HepG2 (cell line): Measurements from ENCODE around the gene ZBTB7B. TPM values are rescaled to one million over a fixed set of nuclear protein-coding genes. Genes with fewer than 3 reads are reported as not detected.
A peak's percentile ranks its signal among the peaks of the same experiment; 100 is the strongest.

Experiments used
- ATAC-seq: fragments of 200-7000 bp; cut with Tn5 transposase; 3 replicates; pipeline ENCODE4 v1.9.1; 2020; ENCODE audit warnings: mild to moderate bottlenecking, moderate library complexity
- BruUV-seq: library from RNA; stranded (reverse); fragments of 400-500 nt; replicated peaks from 2 replicates; lab custom pipeline; 2021; lab: Mats Ljungman, UMichigan
- CTCF ChIA-PET: fragments of 300-600 bp; formaldehyde crosslinking; extraction: SDS; loops from one replicate; lab custom pipeline; 2021; ENCODE audit warnings: low total read pairs, inconsistent platforms, low intra/inter-chr PET ratio; lab: Yijun Ruan, JAX
- POLR2A ChIA-PET: fragments of 350-600 bp; sonication (Branson Sonifier 250); formaldehyde crosslinking; loops from one replicate; lab custom pipeline; 2020; ENCODE audit warnings: antibody characterized with exemption, inconsistent platforms; lab: Yijun Ruan, JAX
- DNase-seq: peaks from one replicate; pipeline ENCODE4 v3.0.0-alpha.2; 2015; ENCODE audit warnings: low spot score
- FAIRE-seq: peaks from 3 replicates; lab custom pipeline; 2011; peaks lifted over from hg19 to GRCh38; lab: Jason Lieb, UNC
- H2AFZ ChIP-seq: one replicate; pipeline ENCODE4 v1.6.1; 2011; ENCODE audit warnings: low read length, inconsistent platforms
- H3K27ac ChIP-seq: fragments of 300-600 bp; 3 replicates; pipeline ENCODE4 v1.8.0; 2011; ENCODE audit warnings: mixed run types, mild to moderate bottlenecking, mixed read lengths, low read length, inconsistent platforms; ENCODE audit not compliant: insufficient read depth; ENCODE audit errors: extremely low read length
- H3K27me3 ChIP-seq, 2 experiments: fragments of 200-600 bp in 1 of 2; 2 replicates in 1 of 2; 3 replicates in 1 of 2; pipeline versions ENCODE4 v1.6.0 to v1.8.0; 2011; ENCODE audit warnings: low read length in 2 of 2, mild to moderate bottlenecking in 2 of 2, moderate library complexity in 2 of 2, inconsistent platforms in 1 of 2; ENCODE audit not compliant: insufficient read depth in 2 of 2, control insufficient read depth in 1 of 2
- H3K36me3 ChIP-seq, 2 experiments: fragments of 200-600 bp in 1 of 2; replicated peaks in 1 of 2; 2 replicates in 1 of 2; 3 replicates in 1 of 2; pipeline versions ENCODE4 v1.5.1 to v1.8.0; 2011; ENCODE audit warnings: low read length in 2 of 2, inconsistent platforms in 1 of 2; ENCODE audit not compliant: insufficient read depth in 2 of 2, control insufficient read depth in 1 of 2
- H3K4me1 ChIP-seq: 2 replicates; pipeline ENCODE4 v1.5.1; 2012; ENCODE audit warnings: low read length, inconsistent platforms; ENCODE audit not compliant: insufficient read depth
- H3K4me2 ChIP-seq: 2 replicates; pipeline ENCODE4 v1.6.0; 2011; ENCODE audit warnings: low read depth, low read length, inconsistent platforms
- H3K4me3 ChIP-seq, 3 experiments: fragments of 200-600 bp in 1 of 3; sonication (generic), shearing (Covaris generic) in 1 of 3; replicated peaks in 1 of 3; 2 replicates each; pipeline ENCODE4 v1.5.1; 2011 to 2016; ENCODE audit warnings: low read length in 3 of 3, inconsistent platforms in 2 of 3, low read depth in 2 of 3, mild to moderate bottlenecking in 2 of 3, control low read depth in 1 of 3, mixed read lengths in 1 of 3; ENCODE audit not compliant: insufficient read depth in 1 of 3
- H3K79me2 ChIP-seq: one replicate; pipeline ENCODE4 v1.6.1; 2011; ENCODE audit warnings: low read length, inconsistent platforms; ENCODE audit not compliant: insufficient read depth
- H3K9ac ChIP-seq: 2 replicates; pipeline ENCODE4 v1.6.0; 2011; ENCODE audit warnings: mild to moderate bottlenecking, low read depth, low read length, inconsistent platforms; ENCODE audit not compliant: insufficient read depth
- H3K9me3 ChIP-seq: 2 replicates; pipeline ENCODE4 v1.5.1; 2012; ENCODE audit warnings: mild to moderate bottlenecking, low read length
- H4K20me1 ChIP-seq: 2 replicates; pipeline ENCODE4 v1.6.0; 2011; ENCODE audit warnings: inconsistent platforms, mild to moderate bottlenecking, low read length, moderate library complexity; ENCODE audit not compliant: insufficient read depth
- ATF7 ChIP-seq, 2 experiments: fragments of 450-650 bp in 1 of 2; sonication (generic) in 1 of 2; formaldehyde crosslinking in 1 of 2; IDR thresholded peaks; 2 replicates each; pipeline versions ENCODE4 v1.4.0 to v1.6.1; 2016 to 2020; ENCODE audit warnings: antibody characterized with exemption in 1 of 2, mild to moderate bottlenecking in 1 of 2, missing genetic modification reagents in 1 of 2
- CENPX ChIP-seq: sonication (generic); formaldehyde crosslinking; IDR thresholded peaks from 2 replicates; pipeline ENCODE4 v1.9.0; 2021; ENCODE audit warnings: mild to moderate bottlenecking, missing genetic modification reagents, moderate library complexity
- GTF2F1 ChIP-seq: fragments of 150-350 bp; IDR thresholded peaks from 2 replicates; pipeline ENCODE4 v1.6.1; 2014; ENCODE audit warnings: low read length
- MAFG ChIP-seq: sonication (generic); formaldehyde crosslinking; IDR thresholded peaks from 2 replicates; pipeline ENCODE4 v1.5.1; 2020; ENCODE audit warnings: mild to moderate bottlenecking, missing genetic modification reagents
- MEIS1 ChIP-seq: sonication (generic); formaldehyde crosslinking; IDR thresholded peaks from 2 replicates; pipeline ENCODE4 v1.9.0; 2021; ENCODE audit warnings: mild to moderate bottlenecking, missing genetic modification reagents, moderate library complexity, borderline replicate concordance
- ONECUT2 ChIP-seq: sonication (generic); formaldehyde crosslinking; IDR thresholded peaks from 2 replicates; pipeline ENCODE4 v1.4.0; 2020; ENCODE audit warnings: missing genetic modification reagents
- PITX1 ChIP-seq: sonication (generic); formaldehyde crosslinking; IDR thresholded peaks from 2 replicates; pipeline ENCODE4 v1.5.1; 2020; ENCODE audit warnings: mild to moderate bottlenecking, missing genetic modification reagents
- TEAD2 ChIP-seq: sonication (generic); formaldehyde crosslinking; IDR thresholded peaks from 2 replicates; pipeline ENCODE4 v1.9.0; 2021; ENCODE audit warnings: missing genetic modification reagents
- ZBTB42 ChIP-seq: sonication (generic); formaldehyde crosslinking; IDR thresholded peaks from 2 replicates; pipeline ENCODE4 v1.5.0; 2020; ENCODE audit warnings: mild to moderate bottlenecking, missing genetic modification reagents
- ZNF564 ChIP-seq: sonication (generic); formaldehyde crosslinking; IDR thresholded peaks from 2 replicates; pipeline ENCODE4 v1.8.1; 2023; ENCODE audit warnings: mild to moderate bottlenecking, missing genetic modification reagents
- WGBS: methylation state at CpG from one replicate; pipeline ENCODE4 v1.1.6; 2017; ENCODE audit warnings: low lambda C conversion rate; 5-methylcytosine and 5-hydroxymethylcytosine counted together
- in situ Hi-C: cut with HindIII; loops from 2 replicates; pipeline ENCODE4 v1.10.0; 2017; ENCODE audit warnings: low pct_unique_long_range_greater_than_20kb; ENCODE audit not compliant: extremely low pct_ligation_motif_present
- intact Hi-C: fragments of 100-400 bp; cut with micrococcal nuclease; formaldehyde crosslinking; loops from one replicate; pipeline ENCODE4 v1.10.0; 2022; ENCODE audit not compliant: unreplicated experiment
- polyA plus RNA-seq, 8 experiments: library from polyadenylated mRNA; depleted of rRNA in 3 of 8; stranded (reverse) in 7 of 8; unstranded in 1 of 8; fragments of >200 nt; fragmentation: Illumina TruSeq in 4 of 8; extraction: Trizol in 4 of 8; gene quantifications; 2 replicates each; pipeline versions ENCODE4 v1.2.1 to v1.2.3, GENCODE V29; 2011 to 2016; ENCODE audit warnings: low read depth in 4 of 8, missing spikeins in 1 of 8, mixed read lengths in 1 of 8; ENCODE audit not compliant: insufficient read depth in 1 of 8
- total RNA-seq, 5 experiments: library from RNA; depleted of rRNA; stranded (reverse); fragments of >200 nt; fragmentation: Illumina TruSeq; extraction: Trizol; gene quantifications; 2 replicates each; pipeline ENCODE4 v1.2.3, GENCODE V29; 2016; ENCODE audit warnings: low read depth in 1 of 5
- TF ChIP-seq, protein P1 (sequence below): sonication (generic); formaldehyde crosslinking; IDR thresholded peaks from 2 replicates; pipeline ENCODE4 v1.8.0; 2022; ENCODE audit warnings: mild to moderate bottlenecking, missing genetic modification reagents, moderate library complexity
- TF ChIP-seq, protein P2 (sequence below): IDR thresholded peaks from 2 replicates; pipeline ENCODE4 v1.6.1; 2016; ENCODE audit warnings: control low read depth
- TF ChIP-seq, protein P3 (sequence below): sonication (generic); formaldehyde crosslinking; IDR thresholded peaks from 2 replicates; pipeline ENCODE4 v1.4.0; 2020; ENCODE audit warnings: missing genetic modification reagents, mild to moderate bottlenecking, borderline replicate concordance
- TF ChIP-seq, protein P4 (sequence below): sonication (generic); formaldehyde crosslinking; IDR thresholded peaks from 2 replicates; pipeline ENCODE4 v1.4.0; 2020; ENCODE audit warnings: missing genetic modification reagents, borderline replicate concordance
- TF ChIP-seq, protein P5 (sequence below): sonication (generic); formaldehyde crosslinking; IDR thresholded peaks from 2 replicates; pipeline ENCODE4 v1.8.0; 2022; ENCODE audit warnings: low read depth, missing genetic modification reagents

Gene ZBTB7B
- total and polyA plus RNA-seq, 2 of the 13 experiments (the other 11 are each of a cell fraction or from before 2014, with no cell fraction given): 15.5 to 17.5 TPM

DNA sequence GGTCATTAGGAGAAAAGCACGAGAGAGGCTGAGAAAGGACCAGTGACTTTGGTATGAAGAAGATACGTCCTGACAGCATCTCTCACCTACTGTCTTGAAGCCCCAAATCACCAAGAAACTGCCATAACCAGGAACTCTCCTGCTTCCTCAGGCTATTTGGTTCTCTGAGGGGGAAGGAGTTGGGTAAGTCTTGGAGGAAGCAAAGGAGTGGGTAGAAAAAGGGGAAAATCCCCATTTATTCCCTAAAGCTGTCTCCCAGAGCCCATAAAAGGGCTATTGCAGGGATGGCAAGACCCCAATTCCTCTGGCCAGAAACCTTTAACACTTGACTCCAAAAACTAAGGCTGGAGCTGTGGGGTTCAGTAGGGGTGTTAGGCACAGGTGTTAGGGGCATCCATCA, 44.6 kb upstream of the ZBTB7B start:
- TSS peak; percentile 14 for BruUV-seq
- H3K27me3 ChIP-seq: no peaks in the 10 kb centered on the region; a peak in 1 of 5 replicates
- TF ChIP-seq MAFG (CRISPR knock-in tag) (no peak), ZNF564 (no peak), GTF2F1 (no peak), CENPX (CRISPR knock-in tag) (no peak), PITX1 (CRISPR knock-in tag) (no peak), MEIS1 (no peak), ONECUT2 (CRISPR knock-in tag) (no peak), ZBTB42 (no peak), TEAD2 (CRISPR knock-in tag) (no peak), ATF7 (IDR thresholded peaks at IDR 0.05) (no peak), ATF7 (CRISPR knock-in tag; IDR thresholded peaks at IDR 0.05) (no peak)
- TF ChIP-seq, protein P1, sequence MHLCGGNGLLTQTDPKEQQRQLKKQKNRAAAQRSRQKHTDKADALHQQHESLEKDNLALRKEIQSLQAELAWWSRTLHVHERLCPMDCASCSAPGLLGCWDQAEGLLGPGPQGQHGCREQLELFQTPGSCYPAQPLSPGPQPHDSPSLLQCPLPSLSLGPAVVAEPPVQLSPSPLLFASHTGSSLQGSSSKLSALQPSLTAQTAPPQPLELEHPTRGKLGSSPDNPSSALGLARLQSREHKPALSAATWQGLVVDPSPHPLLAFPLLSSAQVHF (CRISPR knock-in tag): no peak
- TF ChIP-seq, protein P2, sequence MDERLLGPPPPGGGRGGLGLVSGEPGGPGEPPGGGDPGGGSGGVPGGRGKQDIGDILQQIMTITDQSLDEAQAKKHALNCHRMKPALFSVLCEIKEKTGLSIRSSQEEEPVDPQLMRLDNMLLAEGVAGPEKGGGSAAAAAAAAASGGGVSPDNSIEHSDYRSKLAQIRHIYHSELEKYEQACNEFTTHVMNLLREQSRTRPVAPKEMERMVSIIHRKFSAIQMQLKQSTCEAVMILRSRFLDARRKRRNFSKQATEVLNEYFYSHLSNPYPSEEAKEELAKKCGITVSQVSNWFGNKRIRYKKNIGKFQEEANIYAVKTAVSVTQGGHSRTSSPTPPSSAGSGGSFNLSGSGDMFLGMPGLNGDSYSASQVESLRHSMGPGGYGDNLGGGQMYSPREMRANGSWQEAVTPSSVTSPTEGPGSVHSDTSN (CRISPR knock-in tag): no peak
- TF ChIP-seq, protein P3, sequence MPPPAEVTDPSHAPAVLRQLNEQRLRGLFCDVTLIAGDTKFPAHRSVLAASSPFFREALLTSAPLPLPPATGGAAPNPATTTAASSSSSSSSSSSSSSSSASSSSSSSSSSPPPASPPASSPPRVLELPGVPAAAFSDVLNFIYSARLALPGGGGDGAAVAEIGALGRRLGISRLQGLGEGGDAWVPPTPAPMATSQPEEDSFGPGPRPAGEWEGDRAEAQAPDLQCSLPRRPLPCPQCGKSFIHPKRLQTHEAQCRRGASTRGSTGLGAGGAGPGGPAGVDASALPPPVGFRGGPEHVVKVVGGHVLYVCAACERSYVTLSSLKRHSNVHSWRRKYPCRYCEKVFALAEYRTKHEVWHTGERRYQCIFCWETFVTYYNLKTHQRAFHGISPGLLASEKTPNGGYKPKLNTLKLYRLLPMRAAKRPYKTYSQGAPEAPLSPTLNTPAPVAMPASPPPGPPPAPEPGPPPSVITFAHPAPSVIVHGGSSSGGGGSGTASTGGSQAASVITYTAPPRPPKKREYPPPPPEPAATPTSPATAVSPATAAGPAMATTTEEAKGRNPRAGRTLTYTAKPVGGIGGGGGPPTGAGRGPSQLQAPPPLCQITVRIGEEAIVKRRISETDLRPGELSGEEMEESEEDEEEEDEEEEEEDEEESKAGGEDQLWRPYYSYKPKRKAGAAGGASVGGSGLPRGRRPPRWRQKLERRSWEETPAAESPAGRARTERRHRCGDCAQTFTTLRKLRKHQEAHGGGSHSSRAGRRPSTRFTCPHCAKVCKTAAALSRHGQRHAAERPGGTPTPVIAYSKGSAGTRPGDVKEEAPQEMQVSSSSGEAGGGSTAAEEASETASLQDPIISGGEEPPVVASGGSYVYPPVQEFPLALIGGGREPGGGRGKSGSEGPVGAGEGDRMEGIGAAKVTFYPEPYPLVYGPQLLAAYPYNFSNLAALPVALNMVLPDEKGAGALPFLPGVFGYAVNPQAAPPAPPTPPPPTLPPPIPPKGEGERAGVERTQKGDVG: no peak
- TF ChIP-seq, protein P4, sequence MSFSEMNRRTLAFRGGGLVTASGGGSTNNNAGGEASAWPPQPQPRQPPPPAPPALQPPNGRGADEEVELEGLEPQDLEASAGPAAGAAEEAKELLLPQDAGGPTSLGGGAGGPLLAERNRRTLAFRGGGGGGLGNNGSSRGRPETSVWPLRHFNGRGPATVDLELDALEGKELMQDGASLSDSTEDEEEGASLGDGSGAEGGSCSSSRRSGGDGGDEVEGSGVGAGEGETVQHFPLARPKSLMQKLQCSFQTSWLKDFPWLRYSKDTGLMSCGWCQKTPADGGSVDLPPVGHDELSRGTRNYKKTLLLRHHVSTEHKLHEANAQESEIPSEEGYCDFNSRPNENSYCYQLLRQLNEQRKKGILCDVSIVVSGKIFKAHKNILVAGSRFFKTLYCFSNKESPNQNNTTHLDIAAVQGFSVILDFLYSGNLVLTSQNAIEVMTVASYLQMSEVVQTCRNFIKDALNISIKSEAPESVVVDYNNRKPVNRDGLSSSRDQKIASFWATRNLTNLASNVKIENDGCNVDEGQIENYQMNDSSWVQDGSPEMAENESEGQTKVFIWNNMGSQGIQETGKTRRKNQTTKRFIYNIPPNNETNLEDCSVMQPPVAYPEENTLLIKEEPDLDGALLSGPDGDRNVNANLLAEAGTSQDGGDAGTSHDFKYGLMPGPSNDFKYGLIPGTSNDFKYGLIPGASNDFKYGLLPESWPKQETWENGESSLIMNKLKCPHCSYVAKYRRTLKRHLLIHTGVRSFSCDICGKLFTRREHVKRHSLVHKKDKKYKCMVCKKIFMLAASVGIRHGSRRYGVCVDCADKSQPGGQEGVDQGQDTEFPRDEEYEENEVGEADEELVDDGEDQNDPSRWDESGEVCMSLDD (CRISPR knock-in tag): no peak
- TF ChIP-seq, protein P5, sequence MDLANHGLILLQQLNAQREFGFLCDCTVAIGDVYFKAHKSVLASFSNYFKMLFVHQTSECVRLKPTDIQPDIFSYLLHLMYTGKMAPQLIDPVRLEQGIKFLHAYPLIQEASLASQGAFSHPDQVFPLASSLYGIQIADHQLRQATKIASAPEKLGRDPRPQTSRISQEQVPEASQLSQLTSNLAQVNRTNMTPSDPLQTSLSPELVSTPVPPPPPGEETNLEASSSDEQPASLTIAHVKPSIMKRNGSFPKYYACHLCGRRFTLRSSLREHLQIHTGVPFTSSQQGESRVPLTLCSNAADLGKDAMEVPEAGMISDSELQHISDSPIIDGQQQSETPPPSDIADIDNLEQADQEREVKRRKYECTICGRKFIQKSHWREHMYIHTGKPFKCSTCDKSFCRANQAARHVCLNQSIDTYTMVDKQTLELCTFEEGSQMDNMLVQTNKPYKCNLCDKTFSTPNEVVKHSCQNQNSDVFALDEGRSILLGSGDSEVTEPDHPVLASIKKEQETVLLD (CRISPR knock-in tag): no peak

More for the DNA sequence above, 44.6 kb upstream of the ZBTB7B start:
- H3K9ac ChIP-seq: no peak overlapping the region
- peaks cover 51% of the 10 kb centered on the region for H3K4me1 ChIP-seq
- peaks cover 17% of the 10 kb centered on the region for H3K79me2 ChIP-seq
- H3K9me3 ChIP-seq: no peaks in the 10 kb centered on the region
- WGBS: 100% methylated on average over 2 of the region's 2 CpGs
- in situ Hi-C loops (no loop called here), intact Hi-C loops (no loop called here)
- H4K20me1 ChIP-seq: no peaks in the 10 kb centered on the region
- H3K4me2 ChIP-seq: no peak overlapping the region
- ChIA-PET CTCF (no interaction called here), POLR2A (interaction anchor here (1.3 to 8.3 kb wide), 2 partner anchors 13 to 15 kb away, joined by 3 to 148 read pairs; partner anchors contain the start of genes CKS1B and SHC1)
- no peak for DNase-seq
- no peak overlapping the region for H2AFZ ChIP-seq
- no peak overlapping the region for H3K4me3 ChIP-seq
- FAIRE-seq: no peak
- ATAC-seq: no peak
- H3K36me3 ChIP-seq: peaks cover 4 to 15% of the 10 kb centered on the region in 2 experiments; a peak in 2 of 5 replicates
- no peak overlapping the region for H3K27ac ChIP-seq
